ENCODE results near the gene GGT6.

Gene GGT6

DNA sequence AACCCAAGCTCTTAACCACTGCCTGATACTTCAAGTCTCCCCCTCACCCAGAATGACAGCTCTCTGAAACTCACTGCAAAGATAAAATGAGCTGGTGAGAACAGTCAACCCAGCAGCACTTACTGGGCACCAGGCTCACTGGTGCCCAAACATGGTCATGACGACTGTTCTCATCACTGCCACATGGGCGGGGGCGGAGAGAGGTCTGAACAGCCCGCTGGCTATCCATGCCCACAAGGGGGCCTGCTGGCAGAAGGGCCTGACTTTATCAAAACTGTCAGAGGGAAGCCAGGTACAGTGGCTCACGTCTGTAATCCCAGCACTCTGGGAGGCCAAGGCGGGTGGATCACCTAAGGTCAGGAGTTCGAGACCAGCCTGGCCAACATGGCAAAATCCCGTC lies 9.2 kb downstream of the GGT6 start:
- no peak for DNase-seq (ENCODE audit: low read depth)

DNA sequence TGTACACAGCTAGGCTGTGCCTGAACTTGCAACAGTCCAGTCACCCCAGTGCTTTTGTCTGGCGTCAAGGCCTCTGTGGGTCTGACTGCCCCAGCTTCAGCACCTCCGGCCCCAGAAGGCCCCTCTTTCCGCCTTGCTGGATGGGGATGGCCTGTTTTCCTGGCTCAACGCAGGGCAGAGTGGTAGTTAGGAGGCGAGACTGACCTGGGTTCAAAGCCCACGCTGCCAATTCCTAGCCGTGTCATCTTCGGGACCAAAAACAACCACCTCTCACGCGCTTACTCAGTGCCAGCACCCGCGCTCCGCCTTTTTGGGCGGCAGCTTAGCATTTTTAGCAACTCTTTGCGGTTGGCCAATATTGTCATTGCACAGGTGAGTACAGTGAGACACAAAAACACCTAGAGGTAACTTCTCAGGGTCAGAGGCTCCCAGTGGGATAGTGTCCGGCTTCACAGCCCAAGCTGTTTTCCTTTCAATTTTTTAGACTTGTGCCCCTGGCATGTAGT lies 9.8 kb downstream of the GGT6 start:
- DNase-seq (ENCODE audit: low read depth) = no peak

DNA sequence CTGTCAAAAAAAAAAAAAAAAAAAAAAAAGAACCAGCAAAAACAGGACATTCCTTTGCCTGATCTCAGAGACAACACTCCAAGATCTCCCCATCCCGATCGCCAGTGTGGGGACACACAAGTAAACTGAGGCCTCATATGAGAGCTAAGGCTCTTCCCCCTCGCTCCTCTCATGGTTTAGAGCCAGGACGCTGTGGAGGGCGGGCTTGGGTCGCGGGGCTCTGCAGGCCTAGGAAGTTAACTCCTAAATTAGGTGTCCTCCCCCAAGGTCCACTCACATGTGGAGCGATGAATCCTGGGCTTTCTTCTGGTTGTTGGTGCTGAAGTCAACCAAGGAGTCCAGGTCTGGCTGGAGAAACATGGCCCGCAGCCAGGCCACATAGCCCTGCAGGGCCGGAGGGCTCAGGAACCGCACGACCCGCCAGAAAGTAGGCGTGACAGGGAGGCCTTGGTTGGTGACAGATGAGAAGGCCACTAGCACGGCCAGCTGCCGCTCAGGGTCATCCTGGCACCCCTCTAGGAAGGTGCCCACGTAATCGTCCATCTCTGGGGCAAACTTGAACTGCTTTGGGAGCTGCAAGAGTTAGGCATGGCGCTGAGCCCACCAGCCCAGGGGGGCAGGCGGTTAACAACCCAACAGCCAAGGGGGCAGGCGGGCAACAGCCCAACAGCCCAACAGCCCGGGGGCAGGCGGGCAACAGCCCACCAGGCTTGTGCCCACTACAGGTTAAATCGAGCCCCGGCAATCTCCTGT lies 10.4 kb downstream of the GGT6 start:
- DNase-seq (ENCODE audit: low read depth) = no peak

DNA sequence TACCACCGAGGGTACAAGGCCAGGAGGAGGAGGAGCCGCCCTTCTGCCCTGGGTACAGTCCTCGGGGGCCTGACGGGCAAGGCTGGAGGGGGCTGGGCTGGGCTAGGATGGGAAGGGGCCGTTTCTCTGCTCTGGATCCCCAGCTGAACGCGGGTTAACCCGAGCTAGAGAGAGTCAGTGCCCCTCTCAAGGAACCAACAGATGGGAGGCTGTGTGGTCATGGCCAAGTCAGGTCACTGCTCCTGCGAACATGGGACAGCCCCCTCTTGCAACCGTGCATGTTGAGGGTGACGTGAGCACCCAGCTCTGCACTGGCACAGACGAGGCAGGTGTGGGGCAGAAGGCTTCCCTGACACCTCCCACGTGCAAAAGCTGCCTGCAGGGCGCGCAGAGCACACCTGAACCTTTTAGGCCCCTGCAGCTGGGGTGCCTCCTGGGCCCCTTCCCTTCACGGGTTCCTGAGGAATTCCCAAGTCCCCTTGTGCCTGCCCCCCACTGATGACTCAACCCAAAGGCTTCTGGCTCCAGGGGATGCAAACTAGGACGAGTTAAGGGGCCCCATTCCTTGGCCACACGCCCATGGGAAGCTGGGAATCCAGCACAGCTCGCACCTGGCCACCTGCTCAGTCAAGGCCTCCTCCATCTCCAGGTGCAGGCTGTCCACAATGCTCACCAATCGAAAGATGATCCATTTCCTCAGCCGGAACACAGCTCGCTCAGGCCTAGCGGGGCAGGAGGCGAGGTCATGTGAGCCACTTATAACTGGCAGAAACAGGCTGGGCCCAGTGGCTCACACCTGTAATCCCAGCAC lies 11.5 kb downstream of the GGT6 start:
- DNase-seq (ENCODE audit: low read depth) = no peak

DNA sequence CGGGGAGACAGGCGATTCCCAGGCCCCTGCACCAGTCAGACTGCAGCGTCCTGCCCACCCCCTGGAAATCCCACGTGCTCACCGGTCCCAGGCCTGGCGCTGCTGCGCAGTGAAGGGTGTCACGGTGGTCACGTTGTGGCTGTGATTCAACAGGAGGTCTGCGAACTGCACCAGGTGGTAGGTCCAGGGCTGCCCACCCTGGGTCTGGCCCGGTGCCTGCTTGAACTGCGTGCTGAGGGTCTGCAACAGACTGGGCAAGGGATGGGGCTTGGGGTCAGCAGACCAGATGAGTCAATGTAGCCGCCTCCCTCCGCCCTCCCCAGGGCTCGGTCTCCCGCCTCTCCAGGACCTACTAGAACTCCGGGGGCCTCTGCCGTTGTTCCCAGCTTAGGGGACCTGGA lies 12.3 kb downstream of the GGT6 start:
- no peak for DNase-seq (ENCODE audit: low read depth)

DNA sequence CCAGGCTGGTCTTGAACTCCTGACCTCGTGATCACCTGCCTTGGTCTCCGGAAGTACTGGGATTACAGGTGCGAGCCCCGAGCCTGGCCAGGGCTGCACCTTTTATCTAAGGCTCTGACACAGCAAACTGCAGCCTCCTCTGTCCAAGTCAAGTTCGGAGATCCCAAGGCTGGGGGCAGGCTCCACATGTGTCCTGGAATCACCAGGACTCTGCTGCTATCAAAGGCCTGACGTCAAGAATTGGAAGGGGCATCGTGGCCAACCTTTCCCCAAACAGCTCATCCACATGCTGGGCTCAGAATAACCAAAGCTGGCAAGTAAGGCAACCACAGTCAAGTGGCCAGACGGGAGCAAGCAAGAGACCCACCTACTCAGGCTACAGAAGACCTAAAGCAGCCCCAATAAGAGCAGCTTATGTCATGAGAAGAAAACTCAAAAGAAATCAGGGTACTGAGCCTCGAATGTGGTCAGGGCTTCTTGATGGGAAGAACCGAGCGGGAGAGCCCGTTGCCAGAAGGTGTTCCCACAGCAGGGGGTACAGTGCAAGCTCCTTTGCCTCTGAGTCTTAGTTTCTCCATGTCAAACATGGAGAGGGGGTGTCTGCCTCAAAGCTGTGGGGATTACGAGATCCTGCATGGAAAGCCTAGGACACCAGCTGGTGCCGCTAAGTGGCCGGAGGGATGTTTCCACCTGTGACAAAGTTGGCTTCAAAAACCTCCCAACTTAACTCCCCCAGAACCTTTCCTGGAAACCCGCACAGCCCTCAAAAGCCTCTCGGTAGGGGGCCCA lies 13.1 kb downstream of the GGT6 start:
- no peak for DNase-seq (ENCODE audit: low read depth)

DNA sequence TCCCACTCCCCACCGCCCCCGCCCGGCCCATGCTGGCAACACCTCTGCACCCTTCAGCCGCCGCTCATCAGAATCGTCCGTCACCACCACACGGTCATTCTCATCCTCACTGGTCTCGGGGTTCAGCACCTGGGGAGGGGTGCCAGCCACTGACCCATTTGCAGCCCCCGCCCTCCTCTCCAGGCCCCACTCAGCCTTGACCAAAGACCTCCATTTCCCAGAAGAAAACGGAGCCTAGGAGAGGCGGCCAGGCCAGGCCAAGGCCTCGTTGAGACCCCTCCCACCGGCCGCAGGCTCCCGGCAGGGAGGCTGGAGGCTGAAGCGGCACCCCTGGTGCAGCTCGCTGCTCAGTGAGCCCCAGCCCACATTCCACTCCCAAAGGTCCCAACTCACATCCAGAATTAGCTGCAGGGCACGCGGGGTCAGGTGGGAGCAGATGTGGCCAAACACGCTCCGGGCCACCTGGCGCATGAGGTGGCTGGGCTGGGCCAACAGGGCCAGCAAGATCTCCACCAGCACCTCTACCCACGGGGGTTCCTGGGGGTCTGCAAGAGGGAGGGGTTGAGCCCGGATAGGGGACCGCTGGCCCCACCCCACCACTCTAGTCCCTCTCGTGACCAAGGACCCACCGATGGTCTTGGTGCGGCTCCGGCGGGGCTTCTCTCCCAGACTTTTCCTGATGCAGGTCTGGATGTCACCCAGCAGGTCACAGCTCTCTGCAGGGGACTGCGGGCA lies 15.0 kb downstream of the GGT6 start:
- no peak for DNase-seq (ENCODE audit: low read depth)

DNA sequence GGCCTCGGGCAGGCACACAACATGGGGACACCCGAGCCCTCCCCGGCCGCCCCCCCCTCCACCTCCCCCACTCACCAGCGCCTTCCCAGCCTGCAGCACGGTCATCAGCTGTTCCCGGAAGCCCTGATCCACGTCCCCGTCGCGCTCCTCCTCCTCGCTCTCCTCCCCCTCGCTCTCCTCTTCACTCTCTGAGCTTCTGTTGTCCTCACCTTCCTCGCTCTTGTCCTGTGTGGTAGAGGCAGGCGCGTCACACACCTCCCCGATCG lies 15.5 kb downstream of the GGT6 start:
- no peak for DNase-seq (ENCODE audit: low read depth)

DNA sequence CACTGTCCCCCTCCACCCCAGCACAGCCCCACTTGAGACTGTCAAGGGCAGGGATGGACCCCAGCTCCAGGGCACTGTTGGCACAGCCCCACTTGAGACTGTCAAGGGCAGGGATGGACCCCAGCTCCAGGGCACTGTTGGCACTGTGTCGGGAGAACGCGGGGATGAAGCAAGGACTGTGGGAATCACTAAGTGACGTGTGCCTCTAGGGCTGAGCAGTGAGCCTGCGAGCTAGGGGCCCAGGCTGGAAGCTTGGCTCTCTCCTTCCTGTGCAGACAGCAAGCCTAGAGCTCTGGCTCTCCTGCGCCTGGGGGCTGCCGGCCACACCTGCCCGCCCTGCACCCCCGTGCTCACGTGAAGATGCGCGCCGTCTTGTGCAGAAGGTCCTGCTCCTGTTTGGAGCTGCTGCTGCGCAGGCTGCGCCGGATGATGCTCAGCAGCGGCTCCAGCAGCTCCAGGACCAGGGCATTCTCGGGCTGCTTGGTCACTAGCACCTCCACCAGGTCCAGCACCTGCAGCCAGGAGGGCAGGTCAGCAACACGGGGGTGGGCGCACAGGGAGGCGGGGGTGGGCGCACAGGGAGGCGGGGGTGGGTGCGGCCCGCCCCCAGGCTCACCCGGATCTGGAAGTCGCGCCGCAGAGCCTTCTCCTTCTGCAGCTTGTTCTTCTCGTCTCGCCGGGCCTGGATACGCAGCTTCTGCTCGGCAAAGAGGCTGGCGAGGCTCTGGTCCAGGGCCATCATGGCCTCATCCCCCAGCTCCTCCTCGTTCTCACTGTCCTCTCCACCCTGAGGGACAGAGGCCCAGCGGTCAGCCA lies 16.0 kb downstream of the GGT6 start:
- DNase-seq (ENCODE audit: low read depth) = no peak

DNA sequence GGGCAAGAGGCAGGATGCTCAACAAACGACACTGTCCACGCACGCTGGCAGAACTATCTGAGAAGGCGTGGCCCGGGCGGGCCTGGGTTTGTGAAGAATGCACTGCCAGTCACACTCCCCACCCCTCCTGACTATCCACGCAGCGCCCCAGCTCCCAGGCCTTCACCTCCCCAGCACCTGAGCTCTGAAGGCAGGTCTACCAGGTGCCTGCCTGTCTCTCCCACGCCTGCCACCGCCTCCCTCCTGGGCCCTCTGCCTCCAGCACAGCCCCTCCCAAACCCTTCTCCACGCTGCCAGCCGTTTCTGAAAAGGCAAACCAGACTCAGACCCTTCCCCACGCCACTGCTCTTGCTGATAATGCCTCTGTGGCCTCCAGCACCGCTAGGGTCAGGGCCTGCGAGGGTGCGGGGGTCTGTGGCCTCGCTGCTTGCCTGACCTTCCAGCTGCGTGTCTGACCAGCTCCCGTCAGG lies 16.8 kb downstream of the GGT6 start:
- DNase-seq (ENCODE audit: low read depth) = no peak

DNA sequence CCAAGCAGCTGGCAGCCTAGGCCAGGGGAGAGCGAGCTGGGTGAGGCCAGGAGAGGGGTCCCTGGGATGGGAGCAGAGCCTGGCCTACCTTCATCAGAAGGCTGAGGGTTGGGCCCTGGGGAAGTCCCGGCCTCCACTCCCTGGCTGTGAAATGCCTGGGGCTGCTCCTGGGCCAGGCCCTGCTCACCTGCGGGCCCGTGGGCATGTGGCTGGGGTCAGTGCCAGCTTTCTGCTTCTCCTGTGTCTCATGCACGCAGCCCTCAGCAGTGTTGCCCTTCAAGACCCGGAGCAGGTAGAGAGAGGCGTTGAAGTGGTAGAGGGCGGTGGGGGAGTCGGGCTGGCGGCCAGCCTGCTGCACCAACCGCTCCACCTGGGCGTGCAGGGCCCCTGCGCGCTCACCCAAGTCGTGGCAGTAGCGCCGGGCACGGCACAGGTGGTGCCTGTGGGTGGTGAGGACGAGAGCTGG lies 17.6 kb downstream of the GGT6 start:
- no peak for DNase-seq (ENCODE audit: low read depth)

DNA sequence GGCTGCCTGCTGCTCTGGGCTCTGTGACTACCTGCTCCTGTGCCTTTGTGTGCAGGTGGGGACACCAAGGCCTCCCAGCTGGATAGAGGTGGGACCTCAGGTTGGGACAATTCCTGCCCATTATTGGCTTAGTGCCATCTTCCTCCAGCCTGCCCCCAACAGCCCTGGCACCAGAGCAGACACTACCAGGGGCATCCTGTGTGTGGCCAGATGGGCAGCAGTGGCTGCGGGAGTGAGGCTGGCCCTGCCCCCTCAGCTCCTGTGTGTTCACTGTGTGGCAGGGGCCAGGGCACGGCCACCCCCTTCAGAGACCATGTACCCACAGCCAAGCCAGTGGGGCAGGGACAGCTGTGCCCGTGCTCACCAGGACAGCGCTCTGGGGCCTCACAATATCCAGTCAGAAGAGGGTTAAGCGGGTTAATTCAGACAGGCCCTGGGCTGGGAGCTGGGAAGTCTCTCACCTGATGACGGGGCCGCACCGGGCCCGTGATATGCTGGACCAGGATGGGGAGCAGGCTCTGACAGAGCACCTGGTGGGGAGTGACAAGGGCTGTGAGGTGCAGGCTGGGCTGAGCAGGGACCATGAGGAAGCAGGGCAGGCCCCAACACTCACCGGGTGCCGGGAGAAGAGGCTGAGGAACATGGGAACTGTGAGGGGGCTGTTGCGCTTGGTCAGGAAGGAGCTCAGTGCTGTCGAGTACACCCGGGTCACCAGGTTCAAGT lies 18.2 kb downstream of the GGT6 start:
- no peak for DNase-seq (ENCODE audit: low read depth)

DNA sequence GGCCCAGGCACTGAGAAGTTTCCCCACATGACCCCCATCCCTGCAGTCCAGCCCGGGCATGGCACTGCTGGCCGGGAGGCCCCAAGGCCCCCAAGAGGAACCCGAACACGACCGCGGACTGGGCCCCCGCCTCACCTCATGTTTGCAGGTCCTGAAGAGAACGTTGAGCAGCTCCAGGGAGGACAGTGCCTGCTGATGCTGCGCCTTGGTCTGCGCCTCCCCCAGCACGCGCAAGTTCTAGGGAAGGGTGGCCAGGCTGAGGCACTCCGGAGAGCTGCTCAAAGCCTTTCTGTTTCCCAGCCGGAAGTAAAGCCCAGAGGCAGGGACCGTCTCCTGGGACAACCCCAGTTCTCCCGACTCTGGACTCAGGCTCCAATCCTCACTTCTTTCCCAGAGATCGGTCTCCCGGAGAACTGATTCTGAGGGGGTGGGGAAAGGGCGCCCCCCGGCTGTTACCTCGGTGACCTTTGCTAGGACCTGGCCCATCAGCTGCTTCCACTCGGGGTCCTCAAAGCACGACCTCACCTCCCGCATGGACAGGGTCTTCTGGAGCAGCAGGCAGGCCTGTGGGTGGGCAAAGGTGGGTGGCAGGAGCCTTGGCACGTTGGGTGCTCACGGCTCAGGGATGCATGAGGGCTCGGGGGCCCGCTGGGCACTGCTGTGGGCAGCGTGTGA lies 18.9 kb downstream of the GGT6 start:
- no peak for DNase-seq (ENCODE audit: low read depth)

DNA sequence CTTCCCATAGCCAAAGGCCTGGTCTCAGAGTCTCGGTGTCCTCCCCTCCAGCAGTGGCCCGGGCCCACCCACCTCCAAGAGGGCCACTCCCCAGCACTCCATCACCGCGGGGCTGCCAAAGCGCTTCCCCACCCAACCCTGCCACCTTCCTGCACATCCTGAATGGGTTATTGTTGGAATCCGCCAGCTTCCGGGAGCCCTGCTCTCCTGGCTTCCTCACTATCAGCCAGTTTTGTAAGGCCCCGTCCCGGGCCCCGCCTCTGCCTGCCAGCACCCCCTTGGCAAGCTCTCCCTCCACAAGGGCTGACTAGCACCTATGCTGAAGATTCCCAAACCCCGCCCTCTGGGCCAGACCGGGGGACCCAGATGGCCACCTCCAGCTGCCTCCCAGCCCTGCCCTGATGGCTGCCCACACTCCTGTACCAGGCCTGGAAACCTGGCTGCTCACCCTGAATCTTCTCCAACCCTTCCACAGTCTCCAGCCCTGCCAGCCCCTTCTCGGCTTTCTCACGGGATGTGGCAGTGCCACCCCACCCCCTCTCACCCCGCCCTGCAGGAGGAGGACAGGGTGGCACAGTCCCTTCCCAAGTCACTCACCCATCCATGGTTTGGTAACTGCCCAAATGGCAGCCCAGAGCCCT lies 19.6 kb downstream of the GGT6 start:
- DNase-seq (ENCODE audit: low read depth) = no peak

DNA sequence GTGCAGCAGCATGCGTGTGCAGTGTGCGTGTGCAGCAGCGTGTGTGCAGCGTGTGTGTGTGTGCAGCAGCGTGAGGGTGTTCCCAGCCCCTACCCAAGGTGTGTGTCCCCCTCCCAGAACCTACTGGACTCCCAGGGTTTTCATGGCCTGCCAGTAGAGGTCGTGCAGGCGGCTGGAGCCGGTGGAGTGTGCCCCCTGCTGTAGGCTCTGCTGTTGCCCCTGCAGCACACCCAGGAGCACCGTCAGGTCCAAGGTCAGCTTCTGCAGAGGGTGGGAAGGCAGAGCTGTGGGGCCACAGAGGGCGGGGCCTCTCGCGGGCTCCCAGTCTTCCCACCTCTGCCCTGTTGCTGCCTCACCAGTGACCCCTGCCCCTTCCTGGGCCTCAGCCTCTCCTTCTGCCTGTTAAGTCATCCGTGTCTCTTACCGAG lies 20.1 kb downstream of the GGT6 start:
- DNase-seq (ENCODE audit: low read depth) = no peak

DNA sequence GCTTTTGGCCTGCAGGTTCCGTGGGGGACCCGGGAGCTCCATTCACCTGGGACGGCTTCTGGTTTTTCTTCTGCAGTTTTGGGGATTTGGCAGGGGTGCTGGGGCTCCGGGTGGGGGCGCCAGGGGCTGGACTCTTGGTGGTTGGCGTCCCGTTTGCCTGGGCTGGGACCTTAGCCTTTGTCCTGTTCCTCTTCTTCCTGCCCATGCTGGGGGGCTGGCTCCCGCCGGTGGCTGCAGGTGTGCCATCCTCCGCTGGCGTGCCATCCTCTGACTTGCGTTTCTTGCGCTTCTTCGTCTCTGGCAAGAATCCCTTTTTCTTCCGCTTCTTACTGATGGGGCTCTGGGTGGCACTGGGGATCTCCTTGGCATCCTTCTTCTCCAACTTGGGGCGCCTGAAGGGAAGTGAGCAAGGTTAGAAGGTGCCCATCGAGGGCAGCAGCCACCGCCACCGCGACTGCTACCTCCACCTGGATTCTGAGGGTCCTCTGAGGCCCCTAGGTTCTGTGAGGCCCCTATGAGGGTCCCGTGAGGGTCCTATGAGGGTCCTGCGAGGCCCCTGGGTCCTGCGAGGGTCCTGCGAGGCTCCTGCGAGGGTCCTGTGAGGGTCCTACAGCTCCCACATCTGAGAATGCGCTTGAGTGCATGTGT lies 20.7 kb downstream of the GGT6 start:
- DNase-seq (ENCODE audit: low read depth) = no peak

DNA sequence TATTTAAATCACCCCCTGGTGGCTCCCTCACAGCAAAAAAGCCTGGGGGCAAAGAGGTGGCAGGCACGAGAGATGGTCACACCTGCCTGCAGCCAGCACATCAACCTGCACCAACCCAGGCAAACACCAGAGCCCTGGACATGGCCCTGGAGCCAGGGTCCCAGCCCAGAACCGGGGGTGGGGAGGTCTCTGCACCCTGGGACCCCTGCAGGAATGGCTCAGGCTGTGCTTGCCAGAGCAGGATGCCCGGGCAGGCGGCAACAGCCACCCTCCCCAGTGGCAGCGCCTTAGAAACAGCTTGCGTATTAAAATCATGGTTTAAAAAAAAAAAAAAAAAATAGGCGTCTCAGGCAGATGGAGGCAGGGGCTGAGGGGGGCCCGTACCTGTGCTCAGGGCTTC lies 21.4 kb downstream of the GGT6 start:
- no peak for DNase-seq (ENCODE audit: low read depth)

DNA sequence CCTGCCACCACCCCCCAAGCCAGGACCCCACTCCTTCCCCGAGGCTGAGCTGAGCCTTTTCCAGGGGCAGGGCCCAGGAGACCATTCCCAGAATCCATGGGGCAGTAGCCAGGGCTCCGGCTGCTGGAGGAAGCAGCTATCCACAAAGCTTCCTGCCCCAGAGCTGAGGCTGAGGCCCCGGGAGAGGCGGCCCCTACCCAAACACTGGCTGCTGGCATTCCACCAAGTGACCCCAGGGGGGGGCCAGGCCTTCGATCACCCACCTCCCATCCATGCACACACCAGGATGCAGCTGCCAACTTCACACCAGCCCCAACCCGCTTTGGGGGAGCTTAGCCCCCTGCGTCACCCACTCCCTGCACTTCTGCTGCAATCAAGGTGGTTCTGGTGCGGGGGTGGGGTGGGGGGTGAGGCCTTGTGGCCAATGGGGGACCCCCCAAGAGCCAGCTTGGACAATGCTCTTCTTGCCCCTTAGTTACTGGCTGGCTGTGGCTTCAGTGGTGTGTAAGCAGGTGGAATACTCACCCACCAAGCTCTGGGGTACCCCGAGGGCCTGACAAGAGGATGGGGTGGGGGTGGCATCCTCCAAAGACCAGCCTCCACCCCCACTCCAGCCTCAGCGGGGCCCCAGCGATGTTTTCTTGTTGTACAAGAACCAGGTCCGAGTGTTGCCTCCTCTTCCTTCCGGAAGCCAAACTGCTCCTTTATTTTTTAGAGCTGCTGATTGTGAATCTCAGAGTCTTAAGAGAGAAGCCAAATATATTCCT lies 22.0 kb downstream of the GGT6 start:
- no peak for DNase-seq (ENCODE audit: low read depth)

Data from stimulated activated CD8-positive, alpha-beta memory T cell treated with anti-CD3 and anti-CD28 coated beads, Interleukin-4, amount 100 ng/mL, for 24 hours (primary cell).